GM06990 (cell line): ENCODE data around the gene GRAP2.

Experiments
- DNase-seq: peaks from one replicate; pipeline ENCODE4 v3.0.0-alpha.2; 2011; ENCODE audit not compliant: insufficient read length; ENCODE audit errors: extremely low read depth
- H3K27me3 ChIP-seq: replicated peaks from 2 replicates; pipeline ENCODE4 v1.6.0; 2011; ENCODE audit warnings: low read length; ENCODE audit not compliant: control insufficient read depth, insufficient read depth
- H3K36me3 ChIP-seq: 2 replicates; pipeline ENCODE4 v1.5.1; 2011; ENCODE audit warnings: low read length; ENCODE audit not compliant: control insufficient read depth, insufficient read depth
- H3K4me3 ChIP-seq: replicated peaks from 2 replicates; pipeline ENCODE4 v1.5.1; 2011; ENCODE audit warnings: low read depth, mild to moderate bottlenecking, control low read depth, low read length
- TF ChIP-seq, protein P1 (sequence below): IDR thresholded peaks from 2 replicates; pipeline ENCODE4 v1.5.1; 2011; ENCODE audit warnings: low read length, control low read depth, mild to moderate bottlenecking, inconsistent platforms; ENCODE audit not compliant: insufficient read depth, poor library complexity, severe bottlenecking

Gene GRAP2

DNA sequence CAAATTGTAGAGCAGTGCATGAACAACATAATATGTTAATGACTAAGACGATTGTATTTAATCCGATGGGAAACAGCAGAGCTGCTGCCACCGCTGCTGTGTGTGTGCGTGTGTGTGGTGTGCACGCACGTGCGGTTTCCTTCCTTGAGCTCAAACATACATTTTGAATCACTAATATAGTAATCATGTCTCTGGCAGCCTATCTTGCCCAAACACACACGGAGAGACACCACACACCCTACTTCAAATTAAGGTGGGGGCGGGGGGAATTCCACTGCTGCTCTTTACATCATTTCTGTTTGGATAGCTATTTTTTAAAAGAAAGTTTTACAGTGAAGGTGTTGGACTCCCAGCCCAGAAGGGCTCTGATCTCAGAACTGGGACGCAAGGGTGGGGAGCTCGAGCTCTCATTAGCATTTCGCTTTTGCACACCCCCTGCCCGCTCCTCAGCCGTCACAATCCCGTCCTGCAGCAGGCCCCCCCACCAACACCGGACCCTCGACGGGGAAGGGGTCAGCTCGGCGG, 93.2 kb downstream of the GRAP2 start:
- no peak overlapping the region for H3K4me3 ChIP-seq
- TF ChIP-seq, protein P1, sequence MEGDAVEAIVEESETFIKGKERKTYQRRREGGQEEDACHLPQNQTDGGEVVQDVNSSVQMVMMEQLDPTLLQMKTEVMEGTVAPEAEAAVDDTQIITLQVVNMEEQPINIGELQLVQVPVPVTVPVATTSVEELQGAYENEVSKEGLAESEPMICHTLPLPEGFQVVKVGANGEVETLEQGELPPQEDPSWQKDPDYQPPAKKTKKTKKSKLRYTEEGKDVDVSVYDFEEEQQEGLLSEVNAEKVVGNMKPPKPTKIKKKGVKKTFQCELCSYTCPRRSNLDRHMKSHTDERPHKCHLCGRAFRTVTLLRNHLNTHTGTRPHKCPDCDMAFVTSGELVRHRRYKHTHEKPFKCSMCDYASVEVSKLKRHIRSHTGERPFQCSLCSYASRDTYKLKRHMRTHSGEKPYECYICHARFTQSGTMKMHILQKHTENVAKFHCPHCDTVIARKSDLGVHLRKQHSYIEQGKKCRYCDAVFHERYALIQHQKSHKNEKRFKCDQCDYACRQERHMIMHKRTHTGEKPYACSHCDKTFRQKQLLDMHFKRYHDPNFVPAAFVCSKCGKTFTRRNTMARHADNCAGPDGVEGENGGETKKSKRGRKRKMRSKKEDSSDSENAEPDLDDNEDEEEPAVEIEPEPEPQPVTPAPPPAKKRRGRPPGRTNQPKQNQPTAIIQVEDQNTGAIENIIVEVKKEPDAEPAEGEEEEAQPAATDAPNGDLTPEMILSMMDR = no peak
- no peak for DNase-seq
- no peaks in the 10 kb centered on the region; the same call in none of the 2 replicates for H3K27me3 ChIP-seq
- H3K36me3 ChIP-seq = no peaks in the 10 kb centered on the region

DNA sequence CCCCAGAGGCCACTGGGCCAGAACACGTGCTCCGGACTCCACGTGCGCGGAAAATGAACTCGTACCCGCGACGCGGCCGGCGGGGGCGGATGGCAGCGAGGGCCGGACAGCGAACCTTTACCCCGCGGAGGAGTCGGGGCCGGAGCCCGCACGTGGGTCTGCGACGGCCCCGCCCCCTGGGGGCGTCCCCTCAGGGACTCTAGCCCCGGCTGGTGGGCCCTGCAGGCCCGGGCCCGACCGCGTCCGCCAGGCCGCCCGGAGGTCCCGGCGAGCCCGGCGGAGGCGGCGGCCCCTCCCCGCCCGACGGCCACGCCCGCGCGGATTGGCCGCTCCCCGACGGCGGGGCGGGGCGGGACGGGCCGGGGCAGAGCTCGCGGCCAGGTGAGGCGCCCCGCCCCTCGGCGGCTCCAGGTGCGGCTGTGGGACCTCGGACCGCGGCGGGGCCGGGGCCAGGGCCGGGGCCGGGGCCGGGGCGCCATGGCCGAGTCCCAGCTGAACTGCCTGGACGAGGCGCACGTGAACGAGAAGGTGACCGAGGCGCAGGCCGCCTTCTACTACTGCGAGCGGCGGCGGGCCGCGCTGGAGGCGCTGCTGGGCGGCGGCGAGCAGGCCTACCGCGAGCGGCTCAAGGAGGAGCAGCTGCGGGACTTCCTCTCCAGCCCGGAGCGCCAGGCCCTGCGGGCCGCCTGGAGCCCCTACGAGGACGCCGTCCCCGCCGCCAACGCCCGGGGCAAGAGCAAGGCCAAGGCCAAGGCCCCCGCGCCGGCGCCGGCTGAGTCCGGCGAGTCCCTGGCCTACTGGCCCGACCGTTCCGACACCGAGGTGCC, 93.9 kb downstream of the GRAP2 start, which contains the start of gene FAM83F:
Gene FAM83F (plus strand): TSS at position 389 of the 827 bp plus-strand sequence. CDS start 89 bp downstream, at position 478.
- DNase-seq = no peak
- H3K27me3 ChIP-seq = no peaks in the 10 kb centered on the region; the same call in none of the 2 replicates
- no peaks in the 10 kb centered on the region for H3K36me3 ChIP-seq
- TF ChIP-seq, protein P1 = no peak
- H3K4me3 ChIP-seq = no peak within 1 kb of the TSS

DNA sequence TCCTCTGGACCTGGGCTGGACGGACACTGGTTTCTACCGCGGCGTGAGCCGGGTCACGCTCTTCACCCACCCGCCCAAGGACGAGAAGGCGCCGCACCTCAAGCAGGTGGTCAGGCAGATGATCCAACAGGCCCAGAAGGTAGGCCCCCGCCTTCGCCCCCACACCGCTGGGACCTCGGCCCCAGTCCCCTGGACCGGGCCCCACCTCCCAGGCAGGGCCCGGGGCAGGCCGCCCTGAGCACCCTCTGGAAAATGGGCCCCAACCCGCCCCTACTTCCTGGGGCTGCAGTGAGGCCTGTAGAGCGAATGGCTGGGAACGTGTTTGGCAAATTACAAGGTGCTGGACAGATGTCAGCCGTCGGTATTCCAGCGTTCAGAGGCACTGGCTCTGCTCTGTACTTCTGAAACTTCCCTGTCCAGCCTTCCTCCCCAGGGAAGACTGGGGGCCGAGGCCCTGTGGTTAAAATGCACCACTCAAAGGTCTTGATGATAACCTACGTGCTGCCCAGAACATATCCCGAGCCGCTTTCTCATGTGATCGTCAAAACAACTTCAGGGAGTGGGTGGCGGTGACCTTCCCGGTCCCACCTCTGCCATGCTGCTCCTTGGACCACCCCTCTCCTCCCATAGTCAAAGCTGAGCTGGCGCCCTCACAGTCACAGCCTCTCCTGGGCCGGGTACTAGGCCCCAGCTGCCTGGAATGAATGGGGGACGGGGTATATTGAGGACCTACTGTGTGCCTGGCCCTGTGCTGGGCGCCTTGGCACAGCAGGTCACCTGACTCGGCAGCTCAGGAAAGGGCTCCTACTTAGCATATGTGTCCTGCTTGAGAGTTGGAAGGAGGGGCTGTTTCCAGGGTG, 94.7 kb downstream of the GRAP2 start:
- no peak for DNase-seq
- H3K4me3 ChIP-seq = no peak overlapping the region
- TF ChIP-seq, protein P1 = no peak
- no peaks in the 10 kb centered on the region for H3K36me3 ChIP-seq
- H3K27me3 ChIP-seq = peaks cover 2% of the 10 kb centered on the region

DNA sequence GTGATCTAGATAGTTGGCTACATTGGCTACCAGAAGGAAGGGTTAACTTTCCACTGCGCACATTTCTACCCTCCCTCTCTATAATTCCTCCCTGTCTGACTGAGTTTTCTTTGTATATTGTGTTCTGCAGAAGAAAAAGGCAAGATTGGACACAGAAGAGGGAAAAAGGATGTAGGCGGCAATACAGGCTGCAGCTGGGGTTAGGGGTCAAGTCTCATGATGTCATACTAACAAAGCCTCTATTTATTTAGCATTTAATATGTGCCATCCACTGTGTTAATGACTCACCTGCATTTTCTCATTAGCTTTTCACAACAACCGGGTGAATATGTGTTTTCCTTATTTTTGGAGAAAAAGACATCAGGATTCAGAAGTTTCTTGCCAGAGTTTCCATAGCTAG, 95.8 kb downstream of the GRAP2 start:
- TF ChIP-seq, protein P1 = no peak
- H3K36me3 ChIP-seq = no peaks in the 10 kb centered on the region
- no peak for DNase-seq
- no peak overlapping the region for H3K4me3 ChIP-seq
- H3K27me3 ChIP-seq = peaks cover 2% of the 10 kb centered on the region

DNA sequence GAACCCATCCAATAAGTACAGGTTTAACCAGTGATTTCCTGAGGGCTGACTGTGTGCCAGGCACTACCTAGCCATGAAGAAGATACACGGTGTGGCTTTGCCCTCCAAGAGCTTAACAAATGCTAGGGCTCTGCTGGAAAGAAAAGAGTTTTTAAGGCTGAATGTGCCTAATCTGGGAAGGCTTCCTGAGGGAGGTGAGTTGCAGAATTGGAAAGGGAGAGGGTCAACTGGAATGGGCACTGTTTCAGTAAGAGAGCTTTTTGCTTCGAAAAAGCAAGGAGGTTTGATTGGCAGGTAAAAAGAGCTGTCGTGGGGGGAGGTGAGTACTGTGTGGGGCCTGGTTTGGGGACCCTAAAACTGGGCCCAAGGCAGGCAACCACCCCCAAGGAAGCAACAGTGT, 96.5 kb downstream of the GRAP2 start:
- TF ChIP-seq, protein P1 = no peak
- Histone ChIP-seq H3K4me3 (no peak overlapping the region), H3K36me3 (no peaks in the 10 kb centered on the region), H3K27me3 (peaks cover 2% of the 10 kb centered on the region)
- DNase-seq = no peak
